HG02943 (cell line): ENCODE measurements around the gene SS18.
"Not testable (repeated sequence)": the region's sequence is repeated elsewhere in the genome, so short reads cannot be mapped to it uniquely, and the experiment has no call there.

Experiments used
- ATAC-seq: cut with Tn5 transposase; IDR thresholded peaks from one replicate; pipeline ENCODE4 v1.9.1; 2021; ENCODE audit warnings: mild to moderate bottlenecking, low read depth, moderate library complexity; ENCODE audit not compliant: unreplicated experiment

Gene SS18

GRCh38 chr18:26090130-26091046 is at the start of gene SS18:
TSS of gene SS18 (minus strand) at chr18:26090613. CDS start at chr18:26090569, 44 bp downstream.
- ATAC-seq: peak; percentile 84

GRCh38 chr18:26135548-26135947 is 45.1 kb upstream of the SS18 start:
- ATAC-seq: no peak

- ATAC-seq: no peak
Observed at GRCh38 chr18:26134107-26134506, 43.7 kb upstream of the SS18 start.

GRCh38 chr18:26133652-26134051 is 43.2 kb upstream of the SS18 start, which contains the start of gene PSMA8:
TSS of gene PSMA8 (plus strand) at chr18:26133869. CDS start at chr18:26133966, 97 bp downstream.
- ATAC-seq: no peak

GRCh38 chr18:26128192-26128591 is 37.8 kb upstream of the SS18 start:
- ATAC-seq: not testable (repeated sequence)

- ATAC-seq: no peak
Observed at GRCh38 chr18:26127786-26128185, 37.4 kb upstream of the SS18 start.

- ATAC-seq: not testable (repeated sequence)
Observed at GRCh38 chr18:26121994-26122393, 31.6 kb upstream of the SS18 start.

- ATAC-seq: no peak
Observed at GRCh38 chr18:26121476-26121875, 31.1 kb upstream of the SS18 start.

GRCh38 chr18:26119246-26119645 is 28.8 kb upstream of the SS18 start:
- ATAC-seq: no peak

- ATAC-seq: no peak
Observed at GRCh38 chr18:26104035-26104434, 13.6 kb upstream of the SS18 start.

GRCh38 chr18:26103579-26103978 is 13.2 kb upstream of the SS18 start:
- ATAC-seq: no peak

GRCh38 chr18:26097563-26097962 is 7.2 kb upstream of the SS18 start:
- no peak for ATAC-seq

GRCh38 chr18:26096852-26097251 is 6.4 kb upstream of the SS18 start:
- ATAC-seq: no peak

GRCh38 chr18:26091047-26091630 is 726 bp upstream of the SS18 start:
- peak; percentile 46 for ATAC-seq

- ATAC-seq: no peak
Observed at GRCh38 chr18:26089293-26090129, 902 bp downstream of the SS18 start.

GRCh38 chr18:26088487-26088886 is 1.9 kb downstream of the SS18 start:
- no peak for ATAC-seq

- ATAC-seq: no peak
Observed at GRCh38 chr18:26086959-26087358, 3.5 kb downstream of the SS18 start.

- ATAC-seq: no peak
Observed at GRCh38 chr18:26085056-26085455, 5.4 kb downstream of the SS18 start.

GRCh38 chr18:26083099-26083498 is 7.3 kb downstream of the SS18 start:
- ATAC-seq: no peak

GRCh38 chr18:26082475-26082874 is 7.9 kb downstream of the SS18 start:
- no peak for ATAC-seq

GRCh38 chr18:26074246-26074645 is 16.2 kb downstream of the SS18 start:
- ATAC-seq: no peak
